Right ventricle myocardium superior (tissue), 1 donor: ENCODE measurements around the gene CFP. TPM values are rescaled to one million over a fixed set of nuclear protein-coding genes. Genes with fewer than 3 reads are reported as not detected.
"Not testable (repeated sequence)": the region's sequence is repeated elsewhere in the genome, so short reads cannot be mapped to it uniquely, and the experiment has no call there.

Source experiments
- ATAC-seq: fragments of 200-7000 bp; cut with Tn5 transposase; one replicate; pipeline ENCODE4 v1.9.1; 2020; ENCODE audit warnings: mild to moderate bottlenecking; ENCODE audit not compliant: poor library complexity
- DNase-seq: peaks from one replicate; pipeline ENCODE4 v3.0.0-alpha.2; 2020
- intact Hi-C: fragments of 100-400 bp; cut with DNase I; formaldehyde crosslinking; loops from one replicate; pipeline ENCODE4 v1.11.2; 2022
- total RNA-seq: library from RNA; stranded (reverse); fragmentation: NEBNext Ultra II Directional; extraction: Animal tissue kit (Norgen Biotek cat#: 25700); gene quantifications from one replicate; pipeline ENCODE4 v1.2.1, GENCODE V29; 2021
- donor health status: DM: no; HTN: yes; CAD: no; lungs with severe emphysema.

Gene CFP
- total RNA-seq, 1 donor from 2014 or later: 2.6 TPM

- ATAC-seq: no peak
- no peak for DNase-seq
- intact Hi-C loops: no loop called here
These were observed 17.3 kb downstream of the CFP start for GRCh38 chrX:47612418-47612817.

GRCh38 chrX:47611926-47612325, 17.8 kb downstream of the CFP start:
- no peak for ATAC-seq
- intact Hi-C loops: no loop called here

GRCh38 chrX:47611489-47611888, 18.2 kb downstream of the CFP start:
- ATAC-seq (no peak), DNase-seq (no peak)
- intact Hi-C loops: no loop called here

More at GRCh38 chrX:47611926-47612325, 17.8 kb downstream of the CFP start:
- no peak for DNase-seq

GRCh38 chrX:47610511-47610910, 19.2 kb downstream of the CFP start:
- no peak for DNase-seq
- no peak for ATAC-seq
- intact Hi-C loops: no loop called here

GRCh38 chrX:47608130-47608810, 21.5 kb downstream of the CFP start:
- intact Hi-C loops: no loop called here
- no peak for DNase-seq
- no peak for ATAC-seq

- ATAC-seq (no peak), DNase-seq (no peak)
- intact Hi-C loops: no loop called here
These were observed 22.6 kb downstream of the CFP start for GRCh38 chrX:47607091-47607490.

GRCh38 chrX:47605024-47605423, 24.7 kb downstream of the CFP start:
- ATAC-seq (no peak), DNase-seq (no peak)
- intact Hi-C loops: no loop called here

- intact Hi-C loops, DNase-seq, ATAC-seq: not testable (repeated sequence)
These were observed 26.6 kb downstream of the CFP start for GRCh38 chrX:47603125-47603524.

GRCh38 chrX:47597222-47597621, 32.5 kb downstream of the CFP start:
- no peak for DNase-seq
- ATAC-seq: no peak
- intact Hi-C loops: no loop called here

GRCh38 chrX:47596256-47596655, 33.5 kb downstream of the CFP start:
- DNase-seq: no peak
- no peak for ATAC-seq
- intact Hi-C loops: no loop called here

GRCh38 chrX:47595716-47596251, 33.9 kb downstream of the CFP start:
- intact Hi-C loops: no loop called here
- peak; percentile 57 for ATAC-seq
- DNase-seq: no peak

- ATAC-seq (no peak), DNase-seq (no peak)
- intact Hi-C loops: no loop called here
These were observed 36.2 kb downstream of the CFP start for GRCh38 chrX:47593522-47593921.

GRCh38 chrX:47590984-47591383, 38.7 kb downstream of the CFP start:
- DNase-seq: no peak
- ATAC-seq: no peak
- intact Hi-C loops: no loop called here

- intact Hi-C loops: no loop called here
- ATAC-seq: no peak
- no peak for DNase-seq
These were observed 41.6 kb downstream of the CFP start for GRCh38 chrX:47587906-47588735.

GRCh38 chrX:47587091-47587891, 42.4 kb downstream of the CFP start:
- intact Hi-C loops: no loop called here
- DNase-seq (no peak), ATAC-seq (no peak)

GRCh38 chrX:47586043-47586787, 43.5 kb downstream of the CFP start:
- ATAC-seq (no peak), DNase-seq (no peak)
- intact Hi-C loops: no loop called here

GRCh38 chrX:47585273-47585672, 44.5 kb downstream of the CFP start:
- DNase-seq: no peak
- no peak for ATAC-seq
- intact Hi-C loops: no loop called here

- intact Hi-C loops: no loop called here
- no peak for DNase-seq
- no peak for ATAC-seq
These were observed 45.0 kb downstream of the CFP start for GRCh38 chrX:47584714-47585113.
